Measurements from ENCODE around the gene BCL2L15. TPM values are rescaled to one million over a fixed set of nuclear protein-coding genes. Genes with fewer than 3 reads are reported as not detected.

Gene BCL2L15
- polyA plus RNA-seq, 5 donors, result 0.50 to 1.3 (median 1.1) TPM

Other genes starting within 250 kb of the BCL2L15 start
- 10 to 100 TPM; 17.2 to 23.9 (median 21.7) TPM for gene PHTF1, start 128.1 kb downstream of the BCL2L15 start, polyA plus RNA-seq (ENCODE audit: insufficient read depth in 1 of 5, insufficient read length in 5 of 5, low replicate concordance in 1 of 5)
- 10 to 100 TPM; 15.9 to 26.8 (median 24.5) TPM for gene RSBN1, start 75.1 kb downstream of the BCL2L15 start, polyA plus RNA-seq (ENCODE audit: insufficient read depth in 1 of 5, insufficient read length in 5 of 5, low replicate concordance in 1 of 5)
- gene PTPN22, start 15.9 kb downstream of the BCL2L15 start, polyA plus RNA-seq (ENCODE audit: insufficient read depth in 1 of 5, insufficient read length in 5 of 5, low replicate concordance in 1 of 5), result 1 to 10 TPM in 3 of 5 donors, under 1 TPM in 2; 0.56 to 1.1 (median 1.1) TPM
- 10 to 100 TPM; 46.4 to 65.5 (median 49.8) TPM for gene AP4B1, start 17.2 kb upstream of the BCL2L15 start, polyA plus RNA-seq (ENCODE audit: insufficient read depth in 1 of 5, insufficient read length in 5 of 5, low replicate concordance in 1 of 5)
- 10 to 100 TPM in 4 of 5 donors, 1 to 10 TPM in 1; 9.4 to 11.4 (median 10.3) TPM for gene DCLRE1B, start 17.7 kb upstream of the BCL2L15 start, polyA plus RNA-seq (ENCODE audit: insufficient read depth in 1 of 5, insufficient read length in 5 of 5, low replicate concordance in 1 of 5)
- gene HIPK1, start 41.7 kb upstream of the BCL2L15 start, polyA plus RNA-seq (ENCODE audit: insufficient read depth in 1 of 5, insufficient read length in 5 of 5, low replicate concordance in 1 of 5), result 10 to 100 TPM; 35.9 to 45.7 (median 42.1) TPM
- gene OLFML3, start 91.9 kb upstream of the BCL2L15 start, polyA plus RNA-seq (ENCODE audit: insufficient read depth in 1 of 5, insufficient read length in 5 of 5, low replicate concordance in 1 of 5), result 100 to 1,000 TPM; 251 to 302 (median 269) TPM